Activated naive CD4-positive, alpha-beta T cell treated with anti-CD3 and anti-CD28 coated beads, Interleukin-2, amount 10 ng/mL, durations not matched to agents 7 days and 5 days (primary cell): ENCODE results near the gene NR1D2.

ENCODE experiments used
- CTCF ChIA-PET: fragments of 350-600 bp; sonication (Branson Sonifier 250); formaldehyde crosslinking; loops from one replicate; lab custom pipeline; 2021; ENCODE audit warnings: antibody characterized with exemption; lab: Charles Lee
- DNase-seq: peaks from one replicate; pipeline ENCODE4 v3.0.0-alpha.2; 2020
- H3K27ac Mint-ChIP-seq: one replicate; pipeline ENCODE4 v1.8.0; 2021; ENCODE audit warnings: mild to moderate bottlenecking, moderate library complexity, mixed read lengths
- H3K27me3 Mint-ChIP-seq: one replicate; pipeline ENCODE4 v1.8.0; 2021; ENCODE audit warnings: mild to moderate bottlenecking, mixed read lengths
- H3K36me3 Mint-ChIP-seq: one replicate; pipeline ENCODE4 v1.8.0; 2021; ENCODE audit warnings: mixed read lengths
- H3K4me1 Mint-ChIP-seq: one replicate; pipeline ENCODE4 v1.8.0; 2021; ENCODE audit warnings: mixed read lengths
- H3K4me3 Mint-ChIP-seq: one replicate; pipeline ENCODE4 v1.8.0; 2021; ENCODE audit warnings: mild to moderate bottlenecking, moderate library complexity, mixed read lengths
- H3K9me3 Mint-ChIP-seq: one replicate; pipeline ENCODE4 v1.8.0; 2021; ENCODE audit warnings: mixed read lengths

NR1D2 gene

GRCh38 chr3:23961913-23962312 is 16.8 kb downstream of the NR1D2 start:
- no peaks in the 10 kb centered on the region for H3K27me3 Mint-ChIP-seq
- H3K27ac Mint-ChIP-seq: no peak overlapping the region
- CTCF ChIA-PET: interaction anchor here (0.7 kb wide), 1 partner anchor 9 kb away, joined by 3 read pairs; no protein-coding TSS in a partner anchor
- peaks cover 2% of the 10 kb centered on the region for H3K4me1 Mint-ChIP-seq
- peaks cover 10% of the 10 kb centered on the region for H3K36me3 Mint-ChIP-seq
- DNase-seq: no peak
- H3K9me3 Mint-ChIP-seq: no peaks in the 10 kb centered on the region
- H3K4me3 Mint-ChIP-seq: no peak overlapping the region

GRCh38 chr3:23964537-23965235 is 19.6 kb downstream of the NR1D2 start:
- Mint-ChIP-seq H3K4me1 (no peaks in the 10 kb centered on the region), H3K4me3 (no peak overlapping the region), H3K9me3 (no peaks in the 10 kb centered on the region), H3K36me3 (peaks cover 12% of the 10 kb centered on the region), H3K27me3 (no peaks in the 10 kb centered on the region), H3K27ac (no peak overlapping the region)
- DNase-seq: no peak
- CTCF ChIA-PET: no interaction called here

GRCh38 chr3:23966328-23966727 is 21.2 kb downstream of the NR1D2 start:
- no peak for DNase-seq
- CTCF ChIA-PET: no interaction called here
- Mint-ChIP-seq H3K9me3 (no peaks in the 10 kb centered on the region), H3K27me3 (no peaks in the 10 kb centered on the region), H3K27ac (no peak overlapping the region), H3K36me3 (peaks cover 12% of the 10 kb centered on the region), H3K4me1 (no peaks in the 10 kb centered on the region), H3K4me3 (no peak overlapping the region)

GRCh38 chr3:23968463-23969184 is 23.5 kb downstream of the NR1D2 start:
- no peak for DNase-seq
- H3K36me3 Mint-ChIP-seq: peaks cover 6% of the 10 kb centered on the region

GRCh38 chr3:23969393-23969792 is 24.3 kb downstream of the NR1D2 start:
- Mint-ChIP-seq H3K4me1 (no peaks in the 10 kb centered on the region), H3K27ac (peak overlapping the region; percentile 4), H3K36me3 (peaks cover 6% of the 10 kb centered on the region), H3K27me3 (no peaks in the 10 kb centered on the region), H3K4me3 (no peak overlapping the region), H3K9me3 (no peaks in the 10 kb centered on the region)
- CTCF ChIA-PET: no interaction called here
- no peak for DNase-seq

More at GRCh38 chr3:23968463-23969184, 23.5 kb downstream of the NR1D2 start:
- Mint-ChIP-seq H3K27ac (no peak overlapping the region), H3K9me3 (no peaks in the 10 kb centered on the region), H3K27me3 (no peaks in the 10 kb centered on the region), H3K4me3 (no peak overlapping the region), H3K4me1 (no peaks in the 10 kb centered on the region)
- CTCF ChIA-PET: no interaction called here

GRCh38 chr3:23971684-23972083 is 26.6 kb downstream of the NR1D2 start:
- Mint-ChIP-seq H3K4me3 (no peak overlapping the region), H3K4me1 (no peaks in the 10 kb centered on the region), H3K36me3 (peaks cover 7% of the 10 kb centered on the region), H3K27me3 (no peaks in the 10 kb centered on the region), H3K9me3 (peaks cover 5% of the 10 kb centered on the region), H3K27ac (no peak overlapping the region)
- CTCF ChIA-PET: no interaction called here
- DNase-seq: no peak

GRCh38 chr3:23976555-23976954 is 31.5 kb downstream of the NR1D2 start:
- Mint-ChIP-seq H3K36me3 (peaks cover 6% of the 10 kb centered on the region), H3K27ac (no peak overlapping the region), H3K4me3 (no peak overlapping the region), H3K27me3 (no peaks in the 10 kb centered on the region), H3K9me3 (peaks cover 5% of the 10 kb centered on the region), H3K4me1 (no peaks in the 10 kb centered on the region)
- CTCF ChIA-PET: no interaction called here
- DNase-seq: no peak

GRCh38 chr3:23979569-23979968 is 34.5 kb downstream of the NR1D2 start:
- CTCF ChIA-PET: no interaction called here
- H3K9me3 Mint-ChIP-seq: peaks cover 5% of the 10 kb centered on the region
- no peaks in the 10 kb centered on the region for H3K4me1 Mint-ChIP-seq
- no peaks in the 10 kb centered on the region for H3K27me3 Mint-ChIP-seq
- H3K4me3 Mint-ChIP-seq: no peak overlapping the region
- no peak overlapping the region for H3K27ac Mint-ChIP-seq
- peaks cover 6% of the 10 kb centered on the region for H3K36me3 Mint-ChIP-seq
- DNase-seq: no peak

- Mint-ChIP-seq H3K27me3 (no peaks in the 10 kb centered on the region), H3K27ac (no peak overlapping the region)
- CTCF ChIA-PET: no interaction called here
These were observed 36.0 kb downstream of the NR1D2 start for GRCh38 chr3:23981136-23981535.

GRCh38 chr3:23981955-23982354 is 36.9 kb downstream of the NR1D2 start:
- Mint-ChIP-seq H3K36me3 (peaks cover 3% of the 10 kb centered on the region), H3K4me3 (no peak overlapping the region), H3K4me1 (no peaks in the 10 kb centered on the region), H3K27ac (no peak overlapping the region), H3K9me3 (no peaks in the 10 kb centered on the region), H3K27me3 (no peaks in the 10 kb centered on the region)
- no peak for DNase-seq
- CTCF ChIA-PET: no interaction called here

More at GRCh38 chr3:23981136-23981535, 36.0 kb downstream of the NR1D2 start:
- Mint-ChIP-seq H3K36me3 (peaks cover 6% of the 10 kb centered on the region), H3K4me1 (no peaks in the 10 kb centered on the region), H3K4me3 (no peak overlapping the region), H3K9me3 (peaks cover 5% of the 10 kb centered on the region)
- no peak for DNase-seq

- Mint-ChIP-seq H3K27me3 (no peaks in the 10 kb centered on the region), H3K4me1 (no peaks in the 10 kb centered on the region), H3K4me3 (no peak overlapping the region), H3K27ac (no peak overlapping the region), H3K9me3 (no peaks in the 10 kb centered on the region), H3K36me3 (no peaks in the 10 kb centered on the region)
- no peak for DNase-seq
- CTCF ChIA-PET: interaction anchor here (1.2 kb wide), 1 partner anchor 11 kb away, joined by 4 read pairs; no protein-coding TSS in a partner anchor
These were observed 39.8 kb downstream of the NR1D2 start for GRCh38 chr3:23984934-23985333.

GRCh38 chr3:23985747-23986544 is 40.9 kb downstream of the NR1D2 start:
- Mint-ChIP-seq H3K27ac (no peak overlapping the region), H3K27me3 (no peaks in the 10 kb centered on the region), H3K9me3 (no peaks in the 10 kb centered on the region), H3K4me3 (no peak overlapping the region), H3K4me1 (no peaks in the 10 kb centered on the region), H3K36me3 (no peaks in the 10 kb centered on the region)
- no peak for DNase-seq
- CTCF ChIA-PET: interaction anchor here (1.2 kb wide), 1 partner anchor 10 kb away, joined by 4 read pairs; no protein-coding TSS in a partner anchor

GRCh38 chr3:23987356-23987755 is 42.3 kb downstream of the NR1D2 start:
- Mint-ChIP-seq H3K9me3 (no peaks in the 10 kb centered on the region), H3K4me1 (peaks cover 9% of the 10 kb centered on the region), H3K27ac (no peak overlapping the region), H3K36me3 (no peaks in the 10 kb centered on the region), H3K27me3 (no peaks in the 10 kb centered on the region), H3K4me3 (no peak overlapping the region)
- CTCF ChIA-PET: no interaction called here
- DNase-seq: no peak

GRCh38 chr3:23991306-23991682 is 46.2 kb downstream of the NR1D2 start:
- H3K4me3 Mint-ChIP-seq: no peak overlapping the region
- H3K36me3 Mint-ChIP-seq: no peaks in the 10 kb centered on the region
- H3K9me3 Mint-ChIP-seq: no peaks in the 10 kb centered on the region
- no peaks in the 10 kb centered on the region for H3K27me3 Mint-ChIP-seq
- peaks cover 9% of the 10 kb centered on the region for H3K4me1 Mint-ChIP-seq
- DNase-seq: no peak
- CTCF ChIA-PET: no interaction called here
- H3K27ac Mint-ChIP-seq: no peak overlapping the region
